Measurements from ENCODE around the gene SMIM28. TPM values are rescaled to one million over a fixed set of nuclear protein-coding genes. Genes with fewer than 3 reads are reported as not detected.
A peak's percentile ranks its signal among the peaks of the same experiment; 100 is the strongest.

The SMIM28 gene
- total RNA-seq, 2 donors from 2014 or later = not detected

DNA sequence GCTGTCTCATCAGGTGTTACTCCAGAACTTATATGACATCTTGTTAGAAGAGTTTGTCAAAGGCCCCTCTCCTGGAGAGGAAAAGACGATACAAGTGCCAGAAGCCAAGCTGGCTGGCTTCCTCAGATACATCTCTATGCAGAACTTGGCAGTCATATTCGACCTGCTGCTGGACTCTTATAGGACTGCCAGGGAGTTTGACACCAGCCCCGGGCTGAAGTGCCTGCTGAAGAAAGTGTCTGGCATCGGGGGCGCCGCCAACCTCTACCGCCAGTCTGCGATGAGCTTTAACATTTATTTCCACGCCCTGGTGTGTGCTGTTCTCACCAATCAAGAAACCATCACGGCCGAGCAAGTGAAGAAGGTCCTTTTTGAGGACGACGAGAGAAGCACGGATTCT lies 43.7 kb upstream of the SMIM28 start:
- H3K27me3 ChIP-seq (replicated peaks; ENCODE audit: insufficient read depth) = no peaks in the 10 kb centered on the region
- H3K9me3 ChIP-seq = no peaks in the 10 kb centered on the region
- no peaks in the 10 kb centered on the region for H3K4me1 ChIP-seq (replicated peaks)
- no peak overlapping the region for H3K27ac ChIP-seq
- no peak for DNase-seq (ENCODE audit: low spot score)
- no peaks in the 10 kb centered on the region for H3K36me3 ChIP-seq
- no peak overlapping the region for H3K4me3 ChIP-seq
- intact Hi-C loops (cut with DNase I) = no loop called here
- TF ChIP-seq POLR2A (IDR thresholded peaks at IDR 0.05) (no peak), POLR2AphosphoS5 (IDR thresholded peaks at IDR 0.05) (no peak)
- TF ChIP-seq, protein P1, sequence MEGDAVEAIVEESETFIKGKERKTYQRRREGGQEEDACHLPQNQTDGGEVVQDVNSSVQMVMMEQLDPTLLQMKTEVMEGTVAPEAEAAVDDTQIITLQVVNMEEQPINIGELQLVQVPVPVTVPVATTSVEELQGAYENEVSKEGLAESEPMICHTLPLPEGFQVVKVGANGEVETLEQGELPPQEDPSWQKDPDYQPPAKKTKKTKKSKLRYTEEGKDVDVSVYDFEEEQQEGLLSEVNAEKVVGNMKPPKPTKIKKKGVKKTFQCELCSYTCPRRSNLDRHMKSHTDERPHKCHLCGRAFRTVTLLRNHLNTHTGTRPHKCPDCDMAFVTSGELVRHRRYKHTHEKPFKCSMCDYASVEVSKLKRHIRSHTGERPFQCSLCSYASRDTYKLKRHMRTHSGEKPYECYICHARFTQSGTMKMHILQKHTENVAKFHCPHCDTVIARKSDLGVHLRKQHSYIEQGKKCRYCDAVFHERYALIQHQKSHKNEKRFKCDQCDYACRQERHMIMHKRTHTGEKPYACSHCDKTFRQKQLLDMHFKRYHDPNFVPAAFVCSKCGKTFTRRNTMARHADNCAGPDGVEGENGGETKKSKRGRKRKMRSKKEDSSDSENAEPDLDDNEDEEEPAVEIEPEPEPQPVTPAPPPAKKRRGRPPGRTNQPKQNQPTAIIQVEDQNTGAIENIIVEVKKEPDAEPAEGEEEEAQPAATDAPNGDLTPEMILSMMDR (IDR thresholded peaks at IDR 0.05) = no peak
- 88% methylated on average over 14 of the region's 14 CpGs for WGBS

DNA sequence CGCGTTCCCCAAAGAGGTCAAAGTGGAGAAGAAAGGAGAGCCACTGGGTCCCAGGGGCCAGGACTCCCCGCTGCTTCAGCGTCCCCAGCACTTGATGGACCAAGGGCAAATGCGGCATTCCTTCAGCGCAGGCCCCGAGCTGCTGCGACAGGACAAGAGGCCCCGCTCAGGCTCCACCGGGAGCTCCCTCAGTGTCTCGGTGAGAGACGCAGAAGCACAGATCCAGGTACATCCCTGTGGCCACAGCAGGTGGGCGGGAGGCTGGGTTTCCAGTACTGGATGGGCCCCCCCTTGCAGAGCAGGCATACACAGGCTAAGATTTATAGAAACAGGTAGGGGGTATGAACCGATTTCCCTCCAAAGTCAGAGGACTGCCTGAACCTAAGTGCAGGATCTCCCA lies 42.7 kb upstream of the SMIM28 start:
- no peak for DNase-seq (ENCODE audit: low spot score)
- intact Hi-C loops (cut with DNase I) = no loop called here
- 93% methylated on average over 12 of the region's 14 CpGs for WGBS
- H3K9me3 ChIP-seq = no peaks in the 10 kb centered on the region
- no peaks in the 10 kb centered on the region for H3K36me3 ChIP-seq
- TF ChIP-seq POLR2AphosphoS5 (IDR thresholded peaks at IDR 0.05) (no peak), POLR2A (IDR thresholded peaks at IDR 0.05) (no peak)
- TF ChIP-seq, protein P1 (IDR thresholded peaks at IDR 0.05) = no peak
- H3K4me3 ChIP-seq = no peak overlapping the region
- no peaks in the 10 kb centered on the region for H3K4me1 ChIP-seq (replicated peaks)
- H3K27me3 ChIP-seq (replicated peaks; ENCODE audit: insufficient read depth) = no peaks in the 10 kb centered on the region
- H3K27ac ChIP-seq = peak overlapping the region in 1 of 2 donors; percentile 74

DNA sequence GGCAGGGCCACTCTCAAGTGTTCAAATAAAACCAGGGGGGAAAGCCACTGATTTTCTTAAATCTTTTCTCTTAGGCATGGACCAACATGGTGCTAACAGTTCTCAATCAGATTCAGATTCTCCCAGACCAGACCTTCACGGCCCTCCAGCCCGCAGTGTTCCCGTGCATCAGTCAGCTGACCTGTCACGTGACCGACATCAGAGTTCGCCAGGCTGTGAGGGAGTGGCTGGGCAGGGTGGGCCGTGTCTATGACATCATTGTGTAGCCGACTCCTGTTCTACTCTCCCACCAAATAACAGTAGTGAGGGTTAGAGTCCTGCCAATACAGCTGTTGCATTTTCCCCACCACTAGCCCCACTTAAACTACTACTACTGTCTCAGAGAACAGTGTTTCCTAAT lies 41.5 kb upstream of the SMIM28 start:
- TF ChIP-seq POLR2AphosphoS5 (IDR thresholded peaks at IDR 0.05) (no peak), POLR2A (IDR thresholded peaks at IDR 0.05) (no peak)
- TF ChIP-seq, protein P1 (IDR thresholded peaks at IDR 0.05) = no peak
- 90% methylated on average over 8 of the region's 8 CpGs for WGBS
- intact Hi-C loops (cut with DNase I) = no loop called here

DNA sequence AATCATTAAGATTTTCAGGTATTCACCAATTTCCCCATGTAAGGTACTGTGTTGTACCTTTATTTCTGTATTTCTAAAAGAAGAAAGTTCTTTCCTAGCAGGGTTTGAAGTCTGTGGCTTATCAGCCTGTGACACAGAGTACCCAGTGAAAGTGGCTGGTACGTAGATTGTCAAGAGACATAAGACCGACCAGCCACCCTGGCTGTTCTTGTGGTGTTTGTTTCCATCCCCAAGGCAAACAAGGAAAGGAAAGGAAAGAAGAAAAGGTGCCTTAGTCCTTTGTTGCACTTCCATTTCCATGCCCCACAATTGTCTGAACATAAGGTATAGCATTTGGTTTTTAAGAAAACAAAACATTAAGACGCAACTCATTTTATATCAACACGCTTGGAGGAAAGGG lies 40.6 kb upstream of the SMIM28 start:
- Histone ChIP-seq H3K9me3 (no peaks in the 10 kb centered on the region), H3K27me3 (replicated peaks; ENCODE audit: insufficient read depth) (no peaks in the 10 kb centered on the region), H3K36me3 (no peaks in the 10 kb centered on the region), H3K27ac (peak overlapping the region; percentile 3 to 74), H3K4me3 (no peak overlapping the region), H3K4me1 (replicated peaks) (no peaks in the 10 kb centered on the region)
- TF ChIP-seq, protein P1 (IDR thresholded peaks at IDR 0.05) = no peak
- peak; percentile 79 for TF ChIP-seq POLR2AphosphoS5 (IDR thresholded peaks at IDR 0.05)
- no peak for TF ChIP-seq POLR2A (IDR thresholded peaks at IDR 0.05)
- intact Hi-C loops (cut with DNase I) = no loop called here
- DNase-seq (ENCODE audit: low spot score) = peak; percentile 65
- 66% methylated on average over 4 of the region's 4 CpGs for WGBS

More for the DNA sequence above, 41.5 kb upstream of the SMIM28 start:
- no peak for DNase-seq (ENCODE audit: low spot score)
- Histone ChIP-seq H3K4me1 (replicated peaks) (no peaks in the 10 kb centered on the region), H3K4me3 (no peak overlapping the region), H3K27ac (peak overlapping the region; percentile 3 to 74), H3K9me3 (no peaks in the 10 kb centered on the region), H3K36me3 (no peaks in the 10 kb centered on the region), H3K27me3 (replicated peaks; ENCODE audit: insufficient read depth) (no peaks in the 10 kb centered on the region)

DNA sequence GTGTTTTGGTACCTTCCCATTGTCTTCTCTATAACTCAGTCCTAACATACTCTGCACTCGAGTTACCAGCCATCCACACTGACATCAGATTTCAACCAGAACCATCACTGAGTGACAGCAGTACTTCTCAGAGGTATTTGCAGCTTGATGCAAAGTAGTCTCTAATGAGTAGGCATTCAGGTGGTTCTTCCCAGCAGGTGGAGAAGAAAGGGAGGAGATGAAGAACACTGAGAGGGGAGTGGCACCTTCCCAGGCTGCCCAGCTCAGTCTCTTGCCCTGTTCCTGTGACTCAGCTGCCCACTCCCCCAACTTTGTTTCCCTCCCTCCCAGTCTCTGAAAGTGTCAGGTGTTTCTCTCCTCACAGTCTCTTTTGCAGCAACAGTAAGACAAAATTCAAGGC lies 38.7 kb upstream of the SMIM28 start:
- Histone ChIP-seq H3K4me1 (replicated peaks) (no peaks in the 10 kb centered on the region), H3K9me3 (no peaks in the 10 kb centered on the region), H3K27me3 (replicated peaks; ENCODE audit: insufficient read depth) (no peaks in the 10 kb centered on the region), H3K27ac (no peak overlapping the region), H3K36me3 (no peaks in the 10 kb centered on the region), H3K4me3 (no peak overlapping the region)
- 60% methylated on average over 1 of the region's 1 CpG for WGBS
- TF ChIP-seq POLR2A (IDR thresholded peaks at IDR 0.05) = no peak
- TF ChIP-seq, protein P1 (IDR thresholded peaks at IDR 0.05) = no peak
- intact Hi-C loops (cut with DNase I) = no loop called here
- no peak for DNase-seq (ENCODE audit: low spot score)
